Neural cell (in vitro differentiated cells): ENCODE measurements around the gene IGSF23. TPM values are rescaled to one million over a fixed set of nuclear protein-coding genes. Genes with fewer than 3 reads are reported as not detected.
"Not testable (repeated sequence)": the region's sequence is repeated elsewhere in the genome, so short reads cannot be mapped to it uniquely, and the experiment has no call there.

Experiments
- H2AFZ ChIP-seq: fragments of 200-600, 300-800 bp; sonication (generic), shearing (Covaris generic); 2 replicates; pipeline ENCODE4 v1.6.0; 2014; ENCODE audit warnings: low read depth, mild to moderate bottlenecking, antibody characterized with exemption, low read length, moderate library complexity
- H3F3A ChIP-seq: fragments of 200-600 bp; shearing (Covaris generic); 2 replicates; pipeline ENCODE4 v1.6.1; 2016; ENCODE audit warnings: mild to moderate bottlenecking, moderate library complexity, mixed read lengths, antibody characterized with exemption, low read length; ENCODE audit not compliant: insufficient read depth, poor library complexity, severe bottlenecking
- H3K27ac ChIP-seq: fragments of 200-600, 300-800 bp; sonication (generic), shearing (Covaris generic); 2 replicates; pipeline ENCODE4 v1.5.1; 2014; ENCODE audit warnings: mild to moderate bottlenecking, low read length, moderate library complexity
- H3K27me3 ChIP-seq: fragments of 300-800, 200-600 bp; sonication (generic), shearing (Covaris generic); 2 replicates; pipeline ENCODE4 v1.6.0; 2014; ENCODE audit warnings: mild to moderate bottlenecking, low read depth, low read length, moderate library complexity; ENCODE audit not compliant: insufficient read depth
- H3K36me3 ChIP-seq: fragments of 300-800, 200-600 bp; sonication (generic), shearing (Covaris generic); 2 replicates; pipeline ENCODE4 v1.5.1; 2014; ENCODE audit warnings: mild to moderate bottlenecking, antibody characterized with exemption, low read length, moderate library complexity; ENCODE audit not compliant: insufficient read depth
- H3K4me2 ChIP-seq: fragments of 300-800, 200-600 bp; sonication (generic), shearing (Covaris generic); 2 replicates; pipeline ENCODE4 v1.6.0; 2014; ENCODE audit warnings: mild to moderate bottlenecking, low read length
- H3K4me3 ChIP-seq: fragments of 300-800, 200-600 bp; sonication (generic), shearing (Covaris generic); 2 replicates; pipeline ENCODE4 v1.5.1; 2014; ENCODE audit warnings: mild to moderate bottlenecking, low read length, moderate library complexity
- H3K79me2 ChIP-seq: fragments of 200-600 bp; shearing (Covaris generic); replicated peaks from 2 replicates; pipeline ENCODE4 v1.6.0; 2014; ENCODE audit warnings: mild to moderate bottlenecking, low read length, moderate library complexity; ENCODE audit not compliant: insufficient read depth
- H3K9ac ChIP-seq: fragments of 300-800, 200-600 bp; sonication (generic), shearing (Covaris generic); 2 replicates; pipeline ENCODE4 v1.6.1; 2016; ENCODE audit warnings: mild to moderate bottlenecking, low read length, mixed read lengths
- H3K9me2 ChIP-seq: fragments of 200-600 bp; shearing (Covaris generic); 2 replicates; pipeline ENCODE4 v1.6.1; 2016; ENCODE audit warnings: mild to moderate bottlenecking, low read length, mixed read lengths; ENCODE audit not compliant: insufficient read depth
- H3K9me3 ChIP-seq: fragments of 200-600, 300-800 bp; sonication (generic), shearing (Covaris generic); 2 replicates; pipeline ENCODE4 v1.6.1; 2016; ENCODE audit warnings: mild to moderate bottlenecking, mixed run types, low read length, moderate library complexity, mixed read lengths
- H4K20me1 ChIP-seq: fragments of 200-600 bp; shearing (Covaris generic); 2 replicates; pipeline ENCODE4 v1.6.1; 2016; ENCODE audit warnings: mild to moderate bottlenecking, mixed run types; ENCODE audit not compliant: insufficient read depth
- CTCF ChIP-seq: fragments of 450-650 bp; IDR thresholded peaks from 2 replicates; pipeline ENCODE4 v1.5.1; 2014; ENCODE audit warnings: antibody characterized with exemption, mild to moderate bottlenecking, moderate library complexity; ENCODE audit not compliant: poor library complexity, severe bottlenecking
- EP300 ChIP-seq: fragments of 450-650 bp; conservative IDR thresholded peaks from 2 replicates; pipeline ENCODE4 v1.6.1; 2014; ENCODE audit warnings: antibody characterized with exemption, mild to moderate bottlenecking, moderate library complexity; ENCODE audit not compliant: poor library complexity, severe bottlenecking
- EZH2 ChIP-seq: fragments of 200-600, 300-800 bp; shearing (Covaris generic), sonication (generic); IDR thresholded peaks from 2 replicates; pipeline ENCODE4 v1.6.1; 2014; ENCODE audit warnings: antibody characterized with exemption, low read length, borderline replicate concordance, mild to moderate bottlenecking; ENCODE audit not compliant: insufficient read depth, poor library complexity, severe bottlenecking
- MXI1 ChIP-seq: fragments of 450-650 bp; conservative IDR thresholded peaks from 2 replicates; pipeline ENCODE4 v1.6.1; 2014; ENCODE audit warnings: antibody characterized with exemption, mild to moderate bottlenecking; ENCODE audit not compliant: poor library complexity, severe bottlenecking
- POLR2AphosphoS5 ChIP-seq: IDR thresholded peaks from 2 replicates; pipeline ENCODE4 v1.6.1; 2012
- RAD21 ChIP-seq: fragments of 450-650 bp; conservative IDR thresholded peaks from 2 replicates; pipeline ENCODE4 v1.6.1; 2014; ENCODE audit warnings: antibody characterized with exemption, mild to moderate bottlenecking, moderate library complexity
- REST ChIP-seq: IDR thresholded peaks from 2 replicates; pipeline ENCODE4 v1.6.1; 2012; ENCODE audit warnings: borderline replicate concordance
- SMC3 ChIP-seq: fragments of 450-650 bp; conservative IDR thresholded peaks from 2 replicates; pipeline ENCODE4 v1.6.1; 2014; ENCODE audit warnings: antibody characterized with exemption, mild to moderate bottlenecking, moderate library complexity; ENCODE audit not compliant: poor library complexity
- TAF1 ChIP-seq: IDR thresholded peaks from 2 replicates; pipeline ENCODE4 v1.6.1; 2012; ENCODE audit warnings: low read depth
- polyA plus RNA-seq: library from polyadenylated mRNA; depleted of rRNA; stranded (reverse); fragments of >200 nt; gene quantifications from 2 replicates; pipeline ENCODE4 v1.2.3, GENCODE V29; 2014

Gene IGSF23
- polyA plus RNA-seq, 1 donor from 2014 or later, result not detected

DNA sequence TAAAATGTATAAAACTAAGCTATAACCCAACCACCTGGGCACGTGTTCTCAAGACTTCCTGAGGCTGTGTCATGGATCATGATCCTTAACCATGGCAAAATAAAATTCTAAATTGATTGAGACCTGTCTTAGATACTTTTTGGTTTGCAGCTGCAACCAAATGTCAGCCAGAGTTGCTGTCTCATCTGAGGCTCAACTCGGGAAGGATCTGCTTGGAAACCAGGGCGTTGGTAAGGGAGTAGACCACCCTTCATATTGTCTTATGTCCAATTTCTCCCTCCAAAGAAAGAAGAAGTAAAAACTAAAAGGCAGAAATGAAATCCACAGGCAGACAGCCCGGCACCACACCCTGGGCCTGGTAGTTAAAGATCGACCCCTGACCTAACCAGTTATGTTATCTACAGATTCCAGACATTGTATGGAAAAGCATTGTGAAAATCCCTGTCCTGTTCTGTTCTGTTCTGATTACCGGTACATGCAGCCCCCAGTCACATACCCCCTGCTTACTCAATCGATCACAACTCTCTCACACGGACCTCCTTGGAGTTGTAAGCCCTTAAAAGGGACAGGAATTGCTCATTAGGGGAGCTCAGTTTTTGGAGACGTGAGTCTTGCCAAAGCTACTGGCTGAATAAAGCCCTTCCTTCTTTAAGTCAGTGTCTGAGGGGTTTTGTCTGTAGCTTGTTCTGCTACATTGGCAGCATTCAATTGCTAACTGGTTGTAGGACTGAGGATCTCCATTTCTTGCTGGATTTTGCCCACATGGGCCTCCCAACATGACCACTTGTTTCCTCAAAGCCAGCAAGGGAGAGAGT, 22.9 kb upstream of the IGSF23 start:
- no peaks in the 10 kb centered on the region for H3K79me2 ChIP-seq
- H4K20me1 ChIP-seq, result no peaks in the 10 kb centered on the region
- no peak overlapping the region for H3K27ac ChIP-seq
- no peaks in the 10 kb centered on the region for H3K36me3 ChIP-seq
- no peak overlapping the region for H3K9ac ChIP-seq
- H2AFZ ChIP-seq, result no peak overlapping the region
- no peaks in the 10 kb centered on the region for H3K9me2 ChIP-seq
- H3F3A ChIP-seq, result no peaks in the 10 kb centered on the region
- no peak overlapping the region for H3K4me3 ChIP-seq
- no peak for TF ChIP-seq TAF1
- no peak for TF ChIP-seq RAD21
- no peak for TF ChIP-seq MXI1
- no peak for TF ChIP-seq SMC3
- no peak overlapping the region for H3K4me2 ChIP-seq
- no peaks in the 10 kb centered on the region for H3K27me3 ChIP-seq
- no peaks in the 10 kb centered on the region for H3K9me3 ChIP-seq

GRCh38 chr19:44591340-44591993, 21.9 kb upstream of the IGSF23 start:
- H2AFZ ChIP-seq, H3K9me3 ChIP-seq, H3F3A ChIP-seq, H4K20me1 ChIP-seq, H3K27me3 ChIP-seq, H3K4me3 ChIP-seq, H3K9me2 ChIP-seq, H3K36me3 ChIP-seq, H3K27ac ChIP-seq, H3K4me2 ChIP-seq, H3K9ac ChIP-seq, H3K79me2 ChIP-seq: not testable (repeated sequence)

DNA sequence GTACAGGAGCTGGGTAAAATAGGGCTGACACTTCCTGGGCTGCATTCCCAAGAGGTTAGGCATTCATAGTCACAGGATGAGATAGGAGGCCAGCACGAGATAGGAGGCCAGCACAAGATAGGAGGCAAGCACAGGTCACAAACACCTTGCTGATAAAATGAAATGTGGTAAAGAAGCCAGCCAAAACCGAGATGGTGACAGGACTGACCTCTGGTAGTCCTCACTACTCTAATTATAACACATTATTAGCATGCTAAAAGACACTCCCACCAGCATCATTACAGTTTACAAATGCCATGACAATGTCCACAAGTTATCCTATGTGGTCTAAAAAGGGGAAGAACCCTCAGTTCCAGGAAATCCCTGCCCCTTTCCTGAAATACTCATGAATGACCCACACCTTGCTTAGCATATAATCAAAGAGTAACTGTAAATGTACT, 20.9 kb upstream of the IGSF23 start:
- no peaks in the 10 kb centered on the region for H3K27me3 ChIP-seq
- H2AFZ ChIP-seq, result no peak overlapping the region
- H3K4me3 ChIP-seq, result no peak overlapping the region
- H3K9me2 ChIP-seq, result no peaks in the 10 kb centered on the region
- no peaks in the 10 kb centered on the region for H3K36me3 ChIP-seq
- H3K9me3 ChIP-seq, result no peaks in the 10 kb centered on the region
- no peaks in the 10 kb centered on the region for H4K20me1 ChIP-seq
- TF ChIP-seq POLR2AphosphoS5, result no peak
- TF ChIP-seq EZH2, result no peak
- no peak for TF ChIP-seq MXI1
- no peak overlapping the region for H3K9ac ChIP-seq
- no peaks in the 10 kb centered on the region for H3K79me2 ChIP-seq
- H3F3A ChIP-seq, result no peaks in the 10 kb centered on the region
- no peak overlapping the region for H3K4me2 ChIP-seq
- H3K27ac ChIP-seq, result no peak overlapping the region

DNA sequence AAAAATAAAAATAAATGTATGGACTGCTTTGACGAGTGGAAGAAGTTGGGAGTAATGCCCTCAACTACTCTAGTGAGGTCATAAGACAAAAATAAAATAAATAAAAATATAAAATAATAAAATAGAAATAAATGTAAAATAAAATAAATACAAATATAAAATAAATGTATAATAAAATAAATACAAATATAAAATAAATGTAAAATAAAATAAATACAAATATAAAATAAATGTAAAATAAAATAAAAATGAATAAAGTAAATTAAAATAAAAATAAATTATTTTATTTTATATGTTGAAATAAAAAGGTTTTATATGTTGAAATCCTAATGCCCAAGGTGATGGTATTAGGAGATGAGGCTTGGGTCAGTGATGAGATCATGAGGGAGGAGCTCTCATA, 20.1 kb upstream of the IGSF23 start:
- H3K4me2 ChIP-seq, result no peak overlapping the region
- no peaks in the 10 kb centered on the region for H3K9me3 ChIP-seq
- no peaks in the 10 kb centered on the region for H3K36me3 ChIP-seq
- no peaks in the 10 kb centered on the region for H3K79me2 ChIP-seq
- no peaks in the 10 kb centered on the region for H3F3A ChIP-seq
- TF ChIP-seq EP300 (no peak), POLR2AphosphoS5 (no peak), MXI1 (no peak), SMC3 (no peak), TAF1 (no peak), EZH2 (no peak), RAD21 (no peak), CTCF (no peak), REST (no peak)
- H3K27me3 ChIP-seq, result no peaks in the 10 kb centered on the region
- H3K9me2 ChIP-seq, result no peaks in the 10 kb centered on the region
- no peak overlapping the region for H2AFZ ChIP-seq
- no peak overlapping the region for H3K4me3 ChIP-seq
- no peak overlapping the region for H3K9ac ChIP-seq
- no peaks in the 10 kb centered on the region for H4K20me1 ChIP-seq
- no peak overlapping the region for H3K27ac ChIP-seq
